Panc1 (cell line): ENCODE measurements around the gene DSC3. TPM values are rescaled to one million over a fixed set of nuclear protein-coding genes. Genes with fewer than 3 reads are reported as not detected.

Experiments used
- ATAC-seq: fragments of 200-7000 bp; cut with Tn5 transposase; 2 replicates; pipeline ENCODE4 v1.9.1; 2020; ENCODE audit warnings: mild to moderate bottlenecking, moderate library complexity
- BruUV-seq: library from RNA; stranded (reverse); fragments of 400-500 nt; replicated peaks from 2 replicates; lab custom pipeline; 2021; lab: Mats Ljungman, UMichigan
- CTCF ChIA-PET: fragments of 300-600 bp; sonication (Branson Sonifier 250); formaldehyde crosslinking; loops from one replicate; lab custom pipeline; 2022; ENCODE audit warnings: antibody characterized with exemption; lab: Charles Lee
- POLR2A ChIA-PET: fragments of 300-600 bp; sonication (Branson Sonifier 250); formaldehyde crosslinking; loops from one replicate; lab custom pipeline; 2022; ENCODE audit warnings: antibody characterized with exemption; lab: Charles Lee
- DNase-seq: peaks from one replicate; pipeline ENCODE4 v3.0.0-alpha.2; 2010; ENCODE audit warnings: low read depth, low spot score
- H3K27ac ChIP-seq: 2 replicates; pipeline ENCODE4 v1.5.1; 2011; ENCODE audit warnings: mild to moderate bottlenecking, low read length, inconsistent platforms
- H3K27me3 ChIP-seq: fragments of 200-500 bp; sonication (Bioruptor generic); 2 replicates; pipeline ENCODE4 v1.6.0; 2014; ENCODE audit warnings: low read length, inconsistent platforms; ENCODE audit not compliant: control insufficient read depth, insufficient read depth
- H3K36me3 ChIP-seq: fragments of 200-500 bp; sonication (Bioruptor generic); 2 replicates; pipeline ENCODE4 v1.5.1; 2014; ENCODE audit warnings: inconsistent platforms, mild to moderate bottlenecking, low read length, moderate library complexity; ENCODE audit not compliant: control insufficient read depth, insufficient read depth
- H3K4me1 ChIP-seq: 2 replicates; pipeline ENCODE4 v1.5.1; 2011; ENCODE audit warnings: inconsistent platforms, mild to moderate bottlenecking, low read length, moderate library complexity; ENCODE audit not compliant: control insufficient read depth, insufficient read depth
- H3K4me3 ChIP-seq, 2 experiments: 2 replicates each; pipeline ENCODE4 v1.5.1; 2011 to 2012; ENCODE audit warnings: low read depth in 2 of 2, low read length in 2 of 2, mild to moderate bottlenecking in 2 of 2, inconsistent platforms in 1 of 2, moderate library complexity in 1 of 2
- H3K9me3 ChIP-seq: fragments of 200-500 bp; sonication (Bioruptor generic); 2 replicates; pipeline ENCODE4 v1.5.1; 2014; ENCODE audit warnings: low read depth, mild to moderate bottlenecking, inconsistent platforms, low read length, moderate library complexity; ENCODE audit not compliant: control insufficient read depth, insufficient read depth
- CTCF ChIP-seq: fragments of 450-650 bp; IDR thresholded peaks from 2 replicates; pipeline ENCODE4 v1.5.1; 2017; ENCODE audit warnings: mild to moderate bottlenecking
- POLR2AphosphoS5 ChIP-seq: IDR thresholded peaks from 2 replicates; pipeline ENCODE4 v1.6.1; 2012; ENCODE audit warnings: mild to moderate bottlenecking, low read depth, low read length, moderate library complexity
- REST ChIP-seq, 2 experiments: IDR thresholded peaks; 2 replicates each; pipeline ENCODE4 v1.6.1; 2011 to 2012; ENCODE audit warnings: low read depth in 2 of 2, control low read depth in 1 of 2, low read length in 1 of 2, mild to moderate bottlenecking in 1 of 2, moderate library complexity in 1 of 2; ENCODE audit not compliant: insufficient read depth in 1 of 2
- SIN3A ChIP-seq: IDR thresholded peaks from 2 replicates; pipeline ENCODE4 v1.6.1; 2012; ENCODE audit warnings: low read depth, mild to moderate bottlenecking, low read length, moderate library complexity, borderline replicate concordance; ENCODE audit not compliant: insufficient read depth
- TCF7L2 ChIP-seq: IDR thresholded peaks from 2 replicates; pipeline ENCODE4 v1.6.1; 2011; ENCODE audit warnings: mild to moderate bottlenecking, low read depth, low read length, inconsistent platforms
- in situ Hi-C: cut with HindIII; loops from 2 replicates; pipeline ENCODE4 v1.10.0; 2016; ENCODE audit warnings: low sequenced_read_pairs, low pct_unique_long_range_greater_than_20kb
- intact Hi-C: fragments of 100-400 bp; cut with micrococcal nuclease; formaldehyde crosslinking; loops from one replicate; pipeline ENCODE4 v1.10.0; 2022; ENCODE audit not compliant: unreplicated experiment
- total RNA-seq: library from RNA; stranded (reverse); gene quantifications from one replicate; pipeline ENCODE4 v1.2.1, GENCODE V29; 2021; ENCODE audit not compliant: unreplicated experiment

DSC3 gene
- total RNA-seq, 1 experiment from 2014 or later: 0.23 TPM

GRCh38 chr18:31042084-31042405 lies 497 bp downstream of the DSC3 start:
- Histone ChIP-seq H3K4me3 (peak overlapping the region; percentile 29 to 37; a peak in 3 of 4 replicates), H3K27me3 (peaks cover 8% of the 10 kb centered on the region), H3K4me1 (no peaks in the 10 kb centered on the region), H3K27ac (no peak overlapping the region), H3K36me3 (no peaks in the 10 kb centered on the region; the same call in 1 of the 2 replicates), H3K9me3 (no peaks in the 10 kb centered on the region)
- ChIA-PET CTCF (no interaction called here), POLR2A (no interaction called here)
- in situ Hi-C loops: no loop called here
- BruUV-seq: no TSS peak
- intact Hi-C loops: no loop called here
- no peak for TF ChIP-seq CTCF
- TF ChIP-seq SIN3A: no peak
- TF ChIP-seq REST (IDR thresholded peaks at IDR 0.05; ENCODE audit: insufficient read depth in 1 of 2, low read depth in 2 of 2, low read length in 1 of 2): no peak
- TF ChIP-seq POLR2AphosphoS5: no peak
- TF ChIP-seq TCF7L2: no peak
- no peak for DNase-seq
- no peak for ATAC-seq

GRCh38 chr18:31041271-31042083 lies 1.1 kb downstream of the DSC3 start:
- DNase-seq: no peak
- ChIA-PET POLR2A (no interaction called here), CTCF (no interaction called here)
- intact Hi-C loops: no loop called here
- Histone ChIP-seq H3K4me1 (no peaks in the 10 kb centered on the region), H3K27ac (no peak overlapping the region), H3K36me3 (no peaks in the 10 kb centered on the region; the same call in 1 of the 2 replicates), H3K27me3 (peaks cover 8% of the 10 kb centered on the region), H3K4me3 (no peak overlapping the region), H3K9me3 (no peaks in the 10 kb centered on the region)
- in situ Hi-C loops: no loop called here
- no peak for ATAC-seq
- BruUV-seq: no TSS peak
- TF ChIP-seq POLR2AphosphoS5 (no peak), SIN3A (no peak), REST (IDR thresholded peaks at IDR 0.05; ENCODE audit: insufficient read depth in 1 of 2, low read depth in 2 of 2, low read length in 1 of 2) (no peak), CTCF (no peak), TCF7L2 (no peak)
